Renal cortex interstitium (tissue), 11 donors: ENCODE measurements around the gene EEFSEC. TPM values are rescaled to one million over a fixed set of nuclear protein-coding genes. Genes with fewer than 3 reads are reported as not detected.

Experiments
- DNase-seq, 11 donors: peaks; one replicate each; pipeline ENCODE4 v3.0.0-alpha.2; 2013; ENCODE audit warnings: low read depth in 9 of 11, low spot score in 4 of 11; ENCODE audit errors: extremely low read depth in 1 of 11
- polyA plus RNA-seq, 3 donors: library from polyadenylated mRNA; unstranded; fragments of 120-200 nt; gene quantifications; one replicate each; pipeline ENCODE4 v1.2.1, GENCODE V29; 2013; ENCODE audit not compliant: insufficient read length in 3 of 3

Gene EEFSEC
- polyA plus RNA-seq, 3 donors = 19.5 to 26.9 (median 25.5) TPM

GRCh38 chr3:128330214-128330842 lies 177.0 kb downstream of the EEFSEC start:
- no peak for DNase-seq

- DNase-seq = no peak
Observed at GRCh38 chr3:128334086-128334645, 180.9 kb downstream of the EEFSEC start.

- DNase-seq = no peak
Observed at GRCh38 chr3:128334766-128335165, 181.5 kb downstream of the EEFSEC start.

- DNase-seq = no peak
Observed at GRCh38 chr3:128335621-128336296, 182.5 kb downstream of the EEFSEC start.

GRCh38 chr3:128336337-128337156 lies 183.3 kb downstream of the EEFSEC start:
- DNase-seq = no peak

- no peak for DNase-seq
Observed at GRCh38 chr3:128337305-128337704, 184.0 kb downstream of the EEFSEC start.

GRCh38 chr3:128338536-128339330 lies 185.5 kb downstream of the EEFSEC start:
- peak in 1 of 11 donors; percentile 46 for DNase-seq

GRCh38 chr3:128339491-128340012 lies 186.3 kb downstream of the EEFSEC start:
- DNase-seq = no peak

GRCh38 chr3:128340198-128340903 lies 187.1 kb downstream of the EEFSEC start:
- DNase-seq = no peak

GRCh38 chr3:128340904-128341555 lies 187.7 kb downstream of the EEFSEC start:
- no peak for DNase-seq

- DNase-seq = no peak
Observed at GRCh38 chr3:128341659-128342395, 188.5 kb downstream of the EEFSEC start.

- no peak for DNase-seq
Observed at GRCh38 chr3:128342701-128343180, 189.5 kb downstream of the EEFSEC start.

- peak in 1 of 11 donors; percentile 28 for DNase-seq
Observed at GRCh38 chr3:128343287-128344051, 190.2 kb downstream of the EEFSEC start.

GRCh38 chr3:128344052-128344735 lies 190.9 kb downstream of the EEFSEC start:
- no peak for DNase-seq

- no peak for DNase-seq
Observed at GRCh38 chr3:128345196-128345595, 191.9 kb downstream of the EEFSEC start.

- DNase-seq = no peak
Observed at GRCh38 chr3:128346562-128346961, 193.3 kb downstream of the EEFSEC start.
